Right lung (tissue), 10 donors: ENCODE measurements around the gene TMIGD3. TPM values are rescaled to one million over a fixed set of nuclear protein-coding genes. Genes with fewer than 3 reads are reported as not detected.
"Not testable (repeated sequence)": the region's sequence is repeated elsewhere in the genome, so short reads cannot be mapped to it uniquely, and the experiment has no call there.

Source experiments
- DNase-seq, 2 donors: peaks; one replicate each; pipeline ENCODE4 v3.0.0-alpha.2; 2013
- long read RNA-seq, 8 donors: transcript quantifications; one replicate each; lab custom pipeline, GENCODE V29; 2026
- polyA plus RNA-seq, 5 donors: library from polyadenylated mRNA; unstranded; fragments of 120-200 nt; gene quantifications; one replicate each; pipeline versions ENCODE4 v1.2.1 to v1.2.3, GENCODE V29; 2013; ENCODE audit warnings: inconsistent platforms in 1 of 5, low replicate concordance in 1 of 5; ENCODE audit not compliant: insufficient read length in 5 of 5, insufficient read depth in 1 of 5

The TMIGD3 gene
- polyA plus RNA-seq, result under 1 TPM; 0.23 to 0.82 (median 0.55) TPM
- long read RNA-seq, donor 1, result 0 reads
- long read RNA-seq, donor 2, result 0 reads
- long read RNA-seq, donor 3, result 0 reads
- long read RNA-seq, donor 4, result 0 reads
- long read RNA-seq, donor 5, result 0 reads
- long read RNA-seq, donor 6, result 0 reads
- long read RNA-seq, donor 7, result 0 reads
- long read RNA-seq, donor 8, result 0 reads

DNA sequence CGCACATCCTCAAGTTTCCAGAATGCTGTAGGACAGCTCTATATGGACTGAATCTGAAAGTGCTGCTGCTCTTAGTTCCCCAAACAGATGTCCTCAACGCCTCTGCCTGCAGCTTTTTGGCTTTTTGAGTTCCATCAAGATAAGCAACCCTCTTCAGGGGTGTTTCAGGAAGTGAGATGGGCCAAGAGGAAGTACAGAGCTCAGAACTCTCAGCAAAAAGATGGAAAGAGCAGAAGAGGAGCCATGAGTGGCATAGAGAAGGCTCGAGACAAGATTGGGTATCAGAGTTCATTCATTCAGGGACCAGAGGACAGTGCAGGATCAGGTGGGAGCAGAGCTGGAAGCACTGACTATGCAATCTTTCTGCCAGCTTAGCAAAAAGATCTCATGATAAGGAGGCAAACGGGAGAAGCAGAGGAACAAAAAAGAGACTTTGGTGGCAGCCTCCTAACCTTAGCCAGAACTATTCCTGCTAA, at the start of gene TMIGD3, which contains the start of gene ADORA3:
TSS of gene TMIGD3 (minus strand) at position 49 of the 476 bp plus-strand sequence. CDS start 279 bp downstream, outside the sequence.
TSS of gene ADORA3 (minus strand) at position 49 of the 476 bp plus-strand sequence. CDS start 279 bp downstream, outside the sequence.
- no peak for DNase-seq

DNA sequence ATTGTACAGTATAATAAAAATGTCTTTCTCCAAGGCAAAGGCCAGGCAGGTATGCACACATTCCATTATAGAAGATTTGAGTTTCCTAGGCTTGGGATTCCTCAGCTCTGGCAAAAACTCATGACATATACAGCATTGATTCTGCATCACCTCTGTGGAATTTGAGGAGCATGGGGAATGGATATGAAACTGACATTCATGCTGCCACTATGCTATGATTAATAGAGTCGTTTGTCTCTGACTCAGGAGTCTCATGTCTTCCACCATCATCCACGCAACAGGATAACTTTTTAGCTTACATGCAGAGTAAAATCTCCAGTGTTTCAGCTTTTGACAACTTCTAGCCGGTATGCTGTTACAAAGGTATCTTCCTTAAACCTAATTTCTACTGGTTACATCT, 49.8 kb upstream of the TMIGD3 start:
- no peak for DNase-seq

DNA sequence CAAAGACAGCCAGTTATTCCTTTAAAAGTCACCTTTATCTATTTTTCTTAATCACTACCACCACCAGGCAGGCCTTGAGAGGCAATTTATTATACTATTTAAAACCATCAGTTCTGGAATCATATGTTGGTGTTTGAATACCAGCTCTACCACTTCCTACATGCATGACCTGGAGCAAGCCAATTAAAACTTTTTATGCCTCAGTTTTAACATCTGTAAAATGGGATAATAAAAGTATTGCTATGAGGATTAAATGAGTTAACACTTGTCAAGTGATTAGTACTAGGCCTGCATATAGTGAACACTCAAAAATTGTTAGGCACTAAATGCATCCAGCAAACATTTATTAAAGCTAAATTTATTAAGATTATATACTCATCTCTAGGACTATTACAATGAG, 49.2 kb upstream of the TMIGD3 start:
- DNase-seq, result no peak

DNA sequence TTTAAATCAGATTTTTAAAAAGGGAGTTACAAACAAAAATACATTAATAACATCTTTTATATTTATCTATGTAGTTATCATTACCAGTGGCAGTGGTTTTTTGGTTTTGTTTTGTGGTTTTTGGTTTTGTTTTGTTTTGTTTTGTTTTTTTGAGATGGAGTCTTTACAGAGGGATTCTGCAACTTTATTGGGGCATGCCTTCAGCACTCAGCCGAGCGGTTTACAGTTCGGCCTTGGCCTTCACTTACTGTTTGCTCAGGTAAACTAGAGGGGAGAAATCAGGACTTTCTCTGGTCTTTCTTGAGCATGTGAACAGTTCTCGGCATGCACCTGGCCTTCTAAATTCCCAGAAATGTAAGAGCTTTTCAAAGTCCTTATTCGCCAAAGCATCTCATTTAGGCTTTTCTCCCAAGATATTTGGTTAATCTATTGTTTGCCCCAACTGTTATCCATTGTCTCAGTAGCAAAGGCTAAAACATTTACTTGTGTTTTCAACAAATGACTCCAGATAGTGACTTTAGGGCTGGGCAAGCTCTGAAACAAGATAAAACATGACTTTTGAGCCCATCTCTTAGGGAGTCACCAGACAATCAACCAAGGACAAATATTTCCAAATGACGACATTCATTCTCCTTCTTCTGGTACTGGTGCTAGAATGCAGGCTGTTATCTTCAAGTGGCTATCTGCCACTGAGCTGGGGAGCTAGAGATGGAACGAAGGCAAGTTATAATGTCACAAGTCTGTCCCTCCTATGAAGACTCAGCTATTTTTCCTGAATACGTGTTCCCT, 48.4 kb upstream of the TMIGD3 start:
- DNase-seq, result no peak

DNA sequence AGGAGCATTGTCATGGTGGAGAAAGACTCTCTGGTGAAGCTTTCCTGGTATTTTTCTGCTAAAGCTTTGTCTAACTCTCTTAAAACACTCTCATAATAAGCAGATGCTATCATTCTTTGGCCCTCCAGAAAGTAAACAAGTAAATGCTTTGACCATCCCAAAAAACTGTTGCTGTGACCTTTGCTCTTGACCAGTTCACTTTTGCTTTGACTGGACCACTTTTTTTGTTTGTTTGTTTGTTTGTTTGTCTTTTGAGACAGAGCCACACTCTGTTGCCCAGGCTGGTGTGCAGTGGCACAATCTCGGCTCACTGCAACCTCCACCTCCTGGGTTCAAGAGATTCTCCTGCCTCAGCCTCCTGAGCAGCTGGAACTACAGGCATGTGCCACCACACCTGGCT, 44.4 kb upstream of the TMIGD3 start:
- DNase-seq, result not testable (repeated sequence)

DNA sequence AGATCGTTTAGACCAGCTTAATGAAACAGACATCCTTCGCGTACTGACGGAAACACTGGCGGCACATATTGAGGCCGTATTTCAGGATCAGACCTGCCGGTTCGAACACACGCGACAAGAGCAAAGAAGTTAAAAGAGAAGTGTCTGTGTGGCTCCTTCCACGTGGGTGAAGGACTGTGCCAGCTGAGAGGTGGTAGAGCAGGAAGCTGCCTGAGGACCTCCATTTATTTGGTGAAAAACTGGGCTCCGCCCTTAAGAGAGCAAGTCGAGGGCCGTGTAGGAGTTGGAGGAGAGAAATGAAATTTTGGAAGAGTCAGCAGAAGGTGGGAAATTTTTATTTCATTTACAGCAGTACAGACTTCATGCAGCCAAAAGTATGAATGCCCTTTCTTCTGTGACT, 38.8 kb upstream of the TMIGD3 start:
- no peak for DNase-seq

DNA sequence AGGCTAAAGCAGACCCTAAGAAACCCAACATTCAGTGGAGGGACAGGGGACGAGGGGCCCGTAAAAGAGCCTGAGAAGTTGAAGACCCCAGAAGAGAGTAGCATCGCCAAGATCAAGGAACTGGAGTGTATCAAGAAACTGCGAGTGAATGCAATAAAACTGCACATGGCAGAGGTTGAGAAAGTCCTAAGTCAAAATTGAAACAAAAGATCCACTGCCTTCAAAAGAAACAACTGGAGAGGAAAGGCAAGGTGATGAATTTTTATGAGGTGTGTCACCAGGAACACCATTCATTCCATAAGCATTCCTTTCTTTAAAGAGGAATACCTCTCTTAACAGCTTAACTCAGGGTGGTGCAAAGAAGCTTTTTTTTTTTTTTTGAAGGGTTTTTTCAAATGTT, 38.3 kb upstream of the TMIGD3 start:
- no peak for DNase-seq

DNA sequence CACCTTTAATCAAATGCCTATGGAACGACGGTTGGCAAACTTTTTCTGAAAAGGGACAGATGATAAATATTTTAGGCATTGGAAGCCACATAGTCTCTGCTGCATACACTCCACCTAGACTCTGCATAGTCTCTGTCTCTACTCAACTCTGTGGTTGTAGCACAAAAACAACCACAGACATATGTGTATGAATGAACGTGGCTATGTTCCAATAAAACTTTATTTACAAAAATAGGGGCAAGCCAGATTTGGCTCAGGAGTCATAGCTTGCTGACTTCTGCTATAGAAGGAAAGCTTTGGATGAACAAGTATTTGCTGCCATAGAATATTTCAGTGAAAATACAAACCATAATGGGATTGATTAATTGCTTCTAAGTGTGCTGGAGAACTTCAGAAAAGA, 37.5 kb upstream of the TMIGD3 start:
- DNase-seq, result no peak

DNA sequence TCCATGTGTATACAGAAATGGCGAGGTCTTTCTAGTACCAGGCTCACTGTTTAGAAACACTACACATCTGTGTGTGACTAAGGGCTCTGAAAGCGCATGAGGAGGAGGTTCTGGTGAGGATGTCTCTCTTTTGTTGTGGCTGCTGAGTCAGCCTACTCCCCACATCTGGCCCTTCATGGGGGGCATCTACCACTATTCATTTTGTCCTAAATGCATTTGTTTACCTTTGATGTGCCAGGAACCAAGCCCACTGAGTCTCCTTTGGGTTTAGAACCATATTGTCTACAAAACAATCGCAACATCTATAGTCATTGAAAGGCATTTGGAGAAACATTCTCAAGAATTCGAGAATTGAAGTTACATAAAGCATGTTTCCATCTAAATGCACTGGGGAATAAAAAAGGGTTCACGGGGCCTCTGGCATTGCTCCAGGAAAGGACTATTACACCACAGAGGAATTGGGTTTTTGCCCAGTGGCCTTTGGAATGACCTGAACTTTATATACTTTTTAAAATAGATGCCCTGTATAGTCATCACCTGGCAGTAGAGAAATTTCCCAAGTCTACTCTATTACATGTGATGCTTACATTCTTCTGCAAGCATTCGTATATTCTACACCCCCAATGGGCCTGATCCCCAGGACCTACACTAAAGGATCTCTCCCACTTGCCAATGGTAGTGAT, 35.1 kb upstream of the TMIGD3 start:
- DNase-seq, result no peak

DNA sequence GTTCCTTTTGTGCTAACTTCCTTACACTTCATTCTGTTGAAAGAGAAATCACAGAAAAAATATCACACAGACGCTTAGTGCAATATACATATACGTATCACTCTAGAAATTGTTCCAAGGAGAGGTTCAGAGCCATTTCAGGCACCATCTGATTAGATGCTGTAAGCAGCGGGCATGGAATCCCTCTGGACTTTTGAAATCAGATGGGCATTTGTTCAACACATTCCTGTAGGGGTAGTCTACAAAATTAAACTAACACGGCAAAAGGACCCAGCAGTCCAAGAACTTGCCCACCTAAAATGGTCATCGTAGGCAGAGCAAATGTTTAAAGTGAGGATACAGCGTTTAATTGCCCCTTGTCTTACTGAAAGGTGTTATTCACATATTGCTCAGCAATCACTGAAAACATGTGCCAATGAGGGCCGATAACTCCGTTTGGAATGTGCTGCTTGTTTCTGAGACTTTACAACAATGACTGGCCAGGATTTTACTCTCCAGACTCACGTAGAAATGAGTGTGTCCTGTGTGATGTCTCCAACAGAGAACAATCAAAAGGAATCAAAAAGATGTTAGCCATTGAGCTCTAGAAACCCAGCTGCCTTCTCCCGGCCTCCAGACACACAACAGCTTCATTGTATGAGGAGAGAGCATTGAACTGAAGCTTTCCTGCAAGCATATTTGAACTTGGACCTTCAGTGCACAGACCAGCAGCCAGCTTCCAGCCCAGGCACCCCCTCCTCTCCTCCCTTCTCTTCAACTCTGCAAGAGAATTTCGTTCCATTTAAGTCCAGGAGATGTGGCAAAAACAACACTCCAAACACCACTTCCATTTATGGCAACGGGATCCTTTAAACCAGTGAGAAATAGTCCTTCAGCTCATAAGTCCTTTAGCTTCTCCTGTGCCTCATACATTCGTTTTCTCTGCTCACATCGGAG, 32.1 kb upstream of the TMIGD3 start:
- no peak for DNase-seq

DNA sequence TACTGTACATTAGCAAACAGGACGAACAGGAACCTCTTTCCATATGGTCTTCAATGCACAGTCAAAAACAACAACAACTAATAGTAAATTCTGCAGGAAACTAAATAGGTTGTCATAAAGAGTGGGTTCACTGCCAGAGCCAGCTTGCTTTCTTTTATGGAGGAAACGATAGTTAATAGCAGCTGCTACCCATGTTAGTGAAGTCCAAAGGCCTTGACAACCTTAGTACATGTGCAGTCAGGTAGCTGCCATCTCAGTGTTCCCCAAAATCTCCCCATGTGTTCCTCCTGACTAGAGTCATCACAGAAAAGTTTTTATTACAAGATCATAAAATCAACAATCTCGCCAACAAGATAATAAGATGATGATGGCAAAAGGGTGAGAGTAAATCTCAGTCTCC, 16.6 kb upstream of the TMIGD3 start:
- DNase-seq, result no peak

DNA sequence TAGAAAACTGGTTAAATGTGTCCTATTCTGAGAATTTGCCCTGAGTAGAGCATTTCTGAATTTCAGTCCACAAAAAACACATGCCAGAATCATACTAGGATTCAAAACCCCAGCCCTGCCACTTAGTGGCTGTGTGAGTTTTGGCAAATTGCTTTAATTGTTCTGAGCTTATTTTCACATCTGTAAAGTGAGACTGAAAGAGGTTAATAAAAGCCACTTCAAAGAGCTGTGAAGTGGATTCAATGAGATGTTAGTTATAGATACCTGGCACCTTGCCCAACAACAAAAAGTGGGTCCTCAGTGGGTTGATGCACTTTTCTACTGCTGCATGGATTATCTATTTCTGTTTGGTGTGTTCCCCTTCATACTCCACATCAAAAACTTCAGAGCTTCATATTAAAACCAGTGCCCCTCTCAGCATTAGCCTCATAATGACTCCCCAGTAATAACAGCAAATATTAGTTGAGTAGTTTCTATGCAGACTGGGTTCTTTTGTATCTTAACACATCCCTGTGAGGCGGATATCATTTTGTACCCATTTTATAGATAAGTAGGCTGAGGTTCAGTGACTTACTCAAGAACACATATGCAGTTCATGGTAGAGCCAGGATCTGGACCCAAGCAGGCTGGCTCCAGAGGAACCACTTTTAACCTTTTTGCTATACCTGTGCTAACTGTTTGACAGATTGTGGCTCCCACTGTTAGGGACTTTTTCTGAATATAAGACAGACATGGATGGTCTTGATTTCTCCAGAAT, 14.2 kb upstream of the TMIGD3 start:
- DNase-seq, result no peak

DNA sequence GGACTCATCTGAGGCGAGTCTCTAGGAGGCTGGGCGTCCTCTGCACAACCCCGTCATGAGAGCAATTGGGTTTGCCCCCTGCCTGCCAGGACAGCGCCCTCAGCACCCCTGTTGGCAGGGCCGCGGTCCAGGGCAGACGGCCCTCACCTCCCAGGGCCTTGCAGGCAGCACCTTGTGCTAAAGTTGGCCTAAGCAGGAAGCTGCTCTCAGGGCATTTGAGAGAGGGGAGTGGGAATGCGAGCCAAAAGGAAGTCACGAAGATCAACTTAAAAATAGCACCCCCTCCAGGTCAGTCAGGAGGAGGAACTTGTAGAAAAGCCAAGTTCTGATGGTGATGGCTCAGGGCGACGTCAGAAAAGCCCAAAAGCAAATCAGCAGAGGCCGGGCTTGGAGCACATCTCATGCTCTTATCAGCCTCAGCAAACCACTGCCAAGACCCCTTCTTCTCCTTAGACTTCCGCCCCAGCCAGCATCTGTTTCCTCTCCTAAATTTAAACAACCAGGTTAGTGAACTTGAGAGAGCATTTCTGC, 12.6 kb upstream of the TMIGD3 start:
- DNase-seq, result peak in 1 of 2 donors; percentile 57

DNA sequence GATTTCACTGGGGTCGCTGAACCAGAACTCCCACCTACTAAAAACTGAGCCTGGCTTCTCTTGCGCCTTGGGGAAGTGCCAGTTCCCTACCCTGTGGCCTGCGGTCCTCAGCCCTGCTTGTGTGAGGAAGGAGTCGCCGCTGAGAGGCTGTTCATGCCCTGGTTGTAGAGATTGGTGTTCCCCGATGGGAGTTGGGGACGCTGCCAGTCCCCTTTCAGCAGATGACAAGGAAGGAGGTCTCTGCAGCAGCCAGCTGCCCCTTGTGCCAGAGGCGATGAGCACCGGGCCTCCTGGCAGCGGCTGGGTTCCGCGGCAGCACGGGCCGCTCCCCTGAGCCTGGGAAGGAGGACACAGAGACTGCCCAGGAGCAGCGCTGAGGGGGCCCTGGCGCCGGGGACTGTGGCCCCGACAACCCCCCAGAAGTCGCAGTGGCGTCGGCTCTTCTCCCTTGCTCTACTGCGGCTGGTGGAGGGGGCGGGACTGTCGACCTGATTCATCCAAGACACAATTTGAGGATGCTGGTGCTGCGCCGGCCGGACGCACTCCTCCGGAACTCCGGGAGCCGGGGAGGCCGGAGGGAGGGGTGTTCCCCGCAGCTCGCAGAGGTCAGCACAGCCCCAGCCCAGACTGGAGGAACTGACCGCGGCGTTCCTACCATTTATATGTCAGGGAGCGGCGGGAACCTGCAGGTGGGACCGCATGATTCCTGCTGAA, 12.0 kb upstream of the TMIGD3 start:
- no peak for DNase-seq

DNA sequence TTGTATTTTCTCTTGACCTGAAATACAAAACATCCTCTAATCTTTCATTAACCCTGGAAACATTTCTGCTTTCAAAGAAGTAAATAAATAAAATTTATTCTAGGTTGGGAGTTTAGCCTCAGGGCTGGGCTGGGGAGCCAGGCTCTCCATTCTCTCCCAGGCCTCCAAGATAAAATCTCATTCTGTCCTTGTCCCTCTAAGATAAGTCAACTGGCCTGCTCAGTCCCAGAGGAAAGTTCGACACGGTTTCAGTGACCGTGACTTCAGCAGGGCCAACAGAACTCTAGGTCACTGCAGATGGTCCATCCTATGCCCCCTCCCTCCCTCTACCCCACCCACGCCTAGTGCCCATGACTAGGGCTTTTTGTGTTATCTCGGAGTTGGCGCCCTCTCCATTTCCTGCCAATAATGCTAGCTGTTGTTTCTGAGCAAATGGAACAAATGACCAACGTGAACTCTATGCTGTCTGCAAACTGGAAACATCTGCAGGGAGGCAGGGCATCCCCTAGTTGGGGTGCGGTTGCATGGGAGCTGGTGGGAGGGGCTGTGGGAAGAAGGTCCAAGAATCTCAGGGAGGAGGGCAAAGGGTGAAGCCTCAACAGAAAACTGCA, 10.1 kb upstream of the TMIGD3 start:
- no peak for DNase-seq

DNA sequence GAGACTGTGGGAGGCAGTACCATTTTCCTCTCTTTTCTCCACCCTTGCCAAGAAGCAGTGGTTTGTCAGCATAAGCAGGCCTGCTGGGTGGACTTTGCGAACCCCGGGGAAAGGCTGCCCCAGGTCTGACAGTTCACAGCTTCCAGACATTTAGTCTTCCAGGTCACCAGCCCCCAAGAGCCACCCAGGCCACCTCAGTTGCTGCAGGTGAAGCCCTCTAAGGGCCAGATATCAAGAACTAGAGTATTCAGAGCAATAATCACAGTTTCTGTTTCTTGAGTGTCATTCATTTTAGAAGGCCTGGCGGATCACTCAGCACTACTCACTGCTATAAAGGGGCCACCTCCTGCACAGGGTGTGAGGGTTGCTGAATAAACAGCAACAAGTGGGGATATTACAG, 9.5 kb upstream of the TMIGD3 start:
- no peak for DNase-seq

DNA sequence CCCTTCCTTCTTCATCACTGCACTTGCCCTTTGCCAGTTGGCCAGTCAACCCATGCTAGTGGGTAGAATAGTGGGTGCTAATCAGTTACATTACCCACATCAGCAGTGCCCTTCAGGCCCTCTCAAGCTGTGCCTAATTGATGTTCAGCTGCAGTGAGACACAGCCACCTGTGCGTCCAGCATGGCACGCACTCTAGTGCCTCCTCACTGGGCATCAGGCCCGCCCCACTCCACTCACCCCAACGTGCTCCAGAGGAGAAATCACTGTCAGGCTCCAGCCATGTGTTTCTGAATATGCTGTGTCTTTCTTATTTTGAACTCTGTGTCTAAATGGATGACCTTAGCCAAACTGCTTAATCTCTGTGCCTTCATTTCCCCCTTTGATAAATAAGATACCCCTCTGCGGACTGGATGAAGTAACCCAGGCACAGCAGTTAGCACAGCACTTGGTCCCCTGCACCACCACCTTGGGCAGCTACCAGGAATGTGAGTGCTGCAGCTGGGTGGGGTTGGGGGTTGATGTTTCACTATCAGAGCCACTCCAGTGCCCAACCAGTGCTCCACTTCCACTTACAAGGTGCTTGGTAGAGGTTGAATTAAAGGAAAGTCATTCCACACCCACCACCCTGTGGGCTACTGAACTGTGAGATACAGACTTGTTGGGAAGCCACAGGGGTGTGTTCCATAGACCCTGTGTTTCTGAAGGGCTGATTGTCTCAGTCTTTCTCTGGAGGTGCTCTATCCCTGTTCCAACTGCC, 8.9 kb upstream of the TMIGD3 start:
- DNase-seq, result no peak

DNA sequence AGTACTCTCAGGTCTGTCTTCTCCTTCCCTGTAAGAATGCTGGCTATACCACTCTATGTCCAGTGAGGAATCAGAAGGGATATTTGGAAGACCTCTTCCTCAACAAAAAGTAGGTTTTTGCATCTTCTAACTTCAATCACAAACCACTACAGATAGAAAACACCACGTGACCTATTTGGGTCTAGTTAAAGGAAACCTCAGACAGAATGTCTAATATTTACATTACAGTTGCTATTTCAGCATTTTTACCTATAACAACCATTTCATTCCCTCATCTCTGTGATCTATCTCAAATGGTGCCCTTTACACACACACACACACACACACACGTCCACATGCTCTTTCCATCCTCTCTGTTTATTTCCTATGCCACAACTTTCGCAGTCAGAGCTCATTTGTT, 7.9 kb upstream of the TMIGD3 start:
- DNase-seq, result no peak

DNA sequence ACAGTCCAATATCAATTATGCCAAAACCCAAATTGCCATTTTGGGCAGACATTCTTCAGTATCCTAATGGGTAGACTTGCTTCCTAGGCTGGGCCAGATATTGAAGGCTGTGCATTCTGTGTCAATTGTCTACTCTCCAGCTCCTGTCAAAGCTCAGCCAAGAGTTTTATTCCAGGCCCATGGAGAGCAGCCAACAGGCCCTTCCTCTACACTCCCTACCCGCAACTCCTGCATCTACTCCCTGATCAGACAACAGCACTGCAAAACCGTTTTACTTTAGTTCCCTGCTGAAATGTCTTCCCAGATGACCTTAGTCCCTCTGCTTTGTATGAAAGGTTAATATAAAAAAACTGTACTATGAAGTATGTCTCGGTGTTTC, 6.6 kb upstream of the TMIGD3 start:
- peak; percentile 41 to 45 for DNase-seq
